ENCODE results near the gene FYB1.
A peak's percentile ranks its signal among the peaks of the same experiment; 100 is the strongest.
"Not testable (repeated sequence)": the region's sequence is repeated elsewhere in the genome, so short reads cannot be mapped to it uniquely, and the experiment has no call there.

Gene FYB1

GRCh38 chr5:39186722-39187539 is 32.4 kb downstream of the FYB1 start:
- no peak for DNase-seq

GRCh38 chr5:39186289-39186688 is 33.1 kb downstream of the FYB1 start:
- DNase-seq: no peak

GRCh38 chr5:39185761-39186160 is 33.6 kb downstream of the FYB1 start:
- DNase-seq: no peak

- DNase-seq: not testable (repeated sequence)
Measured at GRCh38 chr5:39179561-39179960, 39.8 kb downstream of the FYB1 start.

GRCh38 chr5:39178861-39179260 is 40.5 kb downstream of the FYB1 start:
- DNase-seq: no peak

- DNase-seq: peak; percentile 39 to 74 (median 70)
Measured at GRCh38 chr5:39178171-39178570, 41.2 kb downstream of the FYB1 start.

GRCh38 chr5:39177631-39177964 is 41.8 kb downstream of the FYB1 start:
- DNase-seq: peak; percentile 62 to 81 (median 77)

GRCh38 chr5:39176759-39177630 is 42.4 kb downstream of the FYB1 start:
- no peak for DNase-seq

- peak; percentile 68 to 86 (median 72) for DNase-seq
Measured at GRCh38 chr5:39175273-39175955, 43.9 kb downstream of the FYB1 start.

- DNase-seq: no peak
Measured at GRCh38 chr5:39173069-39173468, 46.3 kb downstream of the FYB1 start.

- DNase-seq: no peak
Measured at GRCh38 chr5:39172593-39172992, 46.8 kb downstream of the FYB1 start.

- DNase-seq: no peak
Measured at GRCh38 chr5:39171647-39172046, 47.7 kb downstream of the FYB1 start.

GRCh38 chr5:39169081-39169480 is 50.3 kb downstream of the FYB1 start:
- no peak for DNase-seq

- DNase-seq: no peak
Measured at GRCh38 chr5:39167972-39168342, 51.4 kb downstream of the FYB1 start.

- DNase-seq: no peak
Measured at GRCh38 chr5:39167141-39167971, 52.0 kb downstream of the FYB1 start.

- DNase-seq: peak in 1 of 3 donors; percentile 36
Measured at GRCh38 chr5:39164529-39165402, 54.6 kb downstream of the FYB1 start.

- DNase-seq: peak in 2 of 3 donors; percentile 36
Measured at GRCh38 chr5:39164016-39164415, 55.3 kb downstream of the FYB1 start.

- DNase-seq: no peak
Measured at GRCh38 chr5:39161578-39161977, 57.8 kb downstream of the FYB1 start.

- no peak for DNase-seq
Measured at GRCh38 chr5:39160576-39161213, 58.7 kb downstream of the FYB1 start.

GRCh38 chr5:39159811-39160490 is 59.4 kb downstream of the FYB1 start:
- DNase-seq: peak; percentile 35 to 50 (median 43)

All from suppressor macrophage treated with lipopolysaccharide for 1 hour (primary cell).